ELR (cell line): Measurements from ENCODE around the gene NOL4L.

Experiments used
- DNase-seq: peaks from one replicate; pipeline ENCODE4 v3.0.0-alpha.2; 2015; ENCODE audit warnings: low read depth

NOL4L gene

GRCh38 chr20:32613192-32614053, 28.3 kb upstream of the NOL4L start:
- no peak for DNase-seq

GRCh38 chr20:32612351-32613191, 27.4 kb upstream of the NOL4L start:
- no peak for DNase-seq

DNA sequence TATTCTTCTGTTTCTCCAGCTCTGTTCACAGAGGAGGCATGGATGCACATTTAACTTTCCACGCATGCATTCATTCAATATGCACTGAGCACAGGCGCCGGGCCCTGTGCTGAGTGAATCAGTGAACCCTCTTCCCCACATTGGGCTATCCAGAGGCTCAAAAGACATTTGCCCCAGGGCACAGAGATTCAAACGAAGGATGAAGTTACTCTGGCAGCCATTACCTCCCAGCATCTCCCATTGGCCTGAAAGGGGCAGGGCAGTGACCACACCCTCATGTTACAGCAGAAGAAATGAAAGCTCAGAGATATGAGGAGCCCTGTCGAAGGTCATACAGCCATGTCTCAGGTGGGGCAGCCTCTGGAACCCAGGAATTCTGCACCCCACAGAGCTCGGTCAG, 26.7 kb upstream of the NOL4L start:
- no peak for DNase-seq

DNA sequence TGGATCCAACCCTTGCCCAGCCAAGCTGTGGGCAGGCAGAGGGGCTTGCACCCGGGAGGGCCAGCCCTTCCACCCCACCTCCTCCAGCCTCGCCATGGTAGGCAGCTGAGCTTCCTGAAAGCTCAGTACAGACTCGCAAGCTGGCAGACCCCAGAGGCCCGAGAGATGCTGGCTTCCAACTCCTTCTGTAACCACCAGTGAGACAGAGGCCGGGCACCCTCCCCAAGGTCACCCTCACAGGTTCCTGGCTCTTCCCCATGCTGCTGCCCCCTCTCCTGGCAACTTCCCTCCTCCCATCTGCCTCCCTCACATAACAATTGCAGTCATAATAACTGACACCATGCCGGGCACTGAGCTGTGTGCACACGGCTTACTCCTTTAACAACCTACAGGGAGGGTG, 26.2 kb upstream of the NOL4L start:
- DNase-seq: no peak

DNA sequence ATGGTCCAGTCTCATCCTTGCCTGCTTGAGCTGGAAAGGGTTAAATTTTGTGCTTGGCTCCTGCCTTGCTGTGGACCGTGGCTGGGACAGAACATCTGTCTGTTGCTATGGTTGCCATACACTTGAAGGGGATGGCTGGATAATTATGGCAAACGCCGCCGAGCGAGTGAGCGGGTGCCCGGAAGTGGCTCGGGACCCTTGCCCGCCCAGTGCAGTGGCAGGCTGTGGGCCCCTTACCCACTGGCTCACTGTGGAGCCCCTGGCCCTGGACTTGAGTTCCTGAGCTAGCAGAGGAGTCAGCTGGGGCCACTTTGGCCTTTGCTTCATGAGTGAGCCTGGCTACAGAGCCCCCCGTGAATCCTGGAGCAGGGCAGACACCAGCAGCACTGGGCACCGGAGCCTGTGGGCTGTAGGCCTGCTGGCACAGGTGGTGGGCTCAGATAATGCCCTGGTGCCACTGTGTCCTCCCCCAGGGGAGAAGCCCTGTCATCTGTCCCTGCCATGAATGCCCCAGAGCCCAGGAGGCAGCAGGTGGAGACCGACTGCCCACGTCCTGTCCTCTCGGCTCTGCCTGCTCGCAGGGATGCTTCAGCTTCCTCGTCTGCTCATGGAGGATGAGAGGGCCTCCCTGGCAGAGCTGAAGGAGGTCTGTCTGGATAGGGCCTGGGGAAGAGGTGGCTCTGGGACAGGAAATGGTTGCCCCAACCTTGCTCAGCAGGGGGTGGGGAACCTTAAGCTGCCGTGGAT, 25.5 kb upstream of the NOL4L start:
- no peak for DNase-seq

DNA sequence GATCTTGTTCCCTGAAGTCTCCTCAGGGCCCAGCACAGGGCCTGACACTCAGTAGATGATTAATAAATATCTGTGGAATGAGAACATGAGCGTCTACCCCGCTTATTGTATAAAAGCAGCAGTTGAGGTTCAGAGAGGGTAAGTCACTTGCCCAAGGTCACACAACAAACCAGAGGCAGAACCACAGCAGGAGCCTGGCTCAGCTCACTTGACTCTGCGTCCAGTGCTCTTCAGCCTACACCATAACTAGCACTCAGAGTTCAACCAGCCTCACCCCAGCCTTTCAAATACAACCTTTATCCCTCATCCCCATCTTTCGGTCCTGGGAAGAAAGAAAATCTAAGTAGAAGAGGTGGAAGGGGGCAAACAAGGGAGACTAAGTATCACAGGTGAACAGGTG, 24.9 kb upstream of the NOL4L start:
- no peak for DNase-seq

- DNase-seq: no peak
Measured at GRCh38 chr20:32609111-32609773, 24.1 kb upstream of the NOL4L start.

DNA sequence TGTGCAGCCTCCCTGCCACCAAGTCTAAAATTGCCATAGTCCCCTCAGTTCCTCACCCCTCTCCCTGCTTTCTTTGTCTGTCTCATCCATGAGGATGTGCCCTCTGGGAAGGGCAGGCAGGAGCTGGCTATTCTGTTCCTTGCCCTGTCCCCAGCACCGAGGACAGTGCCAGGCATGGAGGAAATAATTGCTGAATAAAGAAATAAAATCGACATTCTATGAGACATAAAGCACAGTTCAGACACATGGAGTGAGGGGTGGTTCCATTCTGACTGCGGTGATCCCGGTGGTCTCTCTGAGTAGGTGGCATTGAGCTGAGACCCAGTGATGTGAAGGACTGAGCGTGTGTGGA, 23.5 kb upstream of the NOL4L start:
- no peak for DNase-seq

GRCh38 chr20:32607727-32608663, 22.9 kb upstream of the NOL4L start:
- no peak for DNase-seq

DNA sequence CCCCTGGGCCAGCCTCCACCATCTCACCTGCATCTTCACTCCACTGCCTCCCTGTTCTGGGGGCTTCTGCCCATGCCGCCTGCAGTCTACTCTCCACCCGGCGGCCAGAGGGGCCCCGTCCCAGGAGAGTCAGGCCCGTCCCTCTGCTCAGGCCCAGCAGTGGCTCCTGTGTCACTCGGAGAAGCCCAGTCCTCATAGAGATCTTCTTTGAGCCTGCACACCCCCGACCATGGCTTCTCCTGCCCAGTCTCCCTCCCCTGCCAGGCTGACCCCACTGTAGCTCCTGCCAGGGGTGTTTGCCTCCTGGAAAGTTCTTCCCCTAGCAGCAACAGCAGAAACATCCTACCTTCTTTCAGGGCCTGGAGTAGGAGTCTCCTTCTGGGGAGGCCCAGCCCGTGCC, 22.2 kb upstream of the NOL4L start:
- DNase-seq: no peak

DNA sequence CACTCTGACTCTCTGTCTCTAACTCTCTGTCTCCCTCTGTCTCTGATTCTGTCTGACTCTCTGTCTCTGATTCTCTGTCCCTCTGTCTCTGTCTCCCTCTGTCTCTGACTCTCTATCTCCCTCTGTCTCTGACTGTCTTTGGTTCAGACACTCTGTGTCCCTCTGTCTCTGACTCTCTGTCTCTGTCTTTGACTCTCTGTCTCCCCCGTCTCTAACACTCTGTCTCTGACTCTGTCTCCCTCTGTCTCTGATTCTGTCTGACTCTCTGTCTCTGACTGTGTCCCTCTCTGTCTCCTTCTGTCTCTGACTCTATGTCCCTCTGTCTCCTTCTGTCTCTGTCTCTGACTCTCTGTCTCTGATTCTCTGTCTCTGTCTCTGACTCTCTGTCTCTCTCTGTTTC, 21.7 kb upstream of the NOL4L start:
- DNase-seq: no peak

- DNase-seq: no peak
Measured at GRCh38 chr20:32606107-32606506, 21.0 kb upstream of the NOL4L start.

- DNase-seq: no peak
Measured at GRCh38 chr20:32605167-32605656, 20.1 kb upstream of the NOL4L start.

DNA sequence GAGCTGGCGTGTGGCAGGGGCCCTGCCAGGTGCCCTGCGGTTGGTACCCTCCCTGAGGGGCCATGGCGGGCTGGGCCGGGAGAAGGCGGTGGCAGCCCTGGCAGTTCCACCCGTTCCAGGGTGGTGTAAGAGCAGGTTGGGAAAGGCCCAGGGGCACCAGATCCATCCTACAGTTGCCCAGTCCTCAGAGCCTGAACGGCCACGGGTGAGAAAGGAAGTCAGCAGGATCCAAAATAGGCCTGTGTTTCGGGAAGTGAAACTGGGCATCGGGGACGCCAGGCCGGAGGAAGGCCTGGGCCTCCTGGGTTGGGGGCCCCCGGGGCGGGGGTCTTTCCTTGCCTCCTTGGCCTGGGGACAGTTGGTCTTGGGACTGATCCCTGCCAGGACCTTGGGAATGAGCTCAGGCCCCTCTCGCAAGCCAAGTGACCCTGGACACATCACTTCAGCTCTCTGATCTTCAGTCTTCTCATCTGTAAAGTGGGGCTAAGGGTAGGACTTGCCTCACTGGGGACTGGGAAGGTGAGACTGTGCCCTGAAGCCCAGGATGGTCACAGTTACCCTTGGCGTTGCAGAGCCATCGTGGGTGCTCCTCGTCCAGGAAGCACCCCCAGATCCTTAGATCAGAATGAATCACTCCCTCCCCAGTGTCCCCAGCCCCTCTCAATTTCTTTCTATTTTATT, 18.1 kb upstream of the NOL4L start:
- no peak for DNase-seq

GRCh38 chr20:32602273-32602672, 17.1 kb upstream of the NOL4L start:
- DNase-seq: no peak

GRCh38 chr20:32600681-32601237, 15.6 kb upstream of the NOL4L start:
- DNase-seq: peak; percentile 31

GRCh38 chr20:32599783-32600340, 14.7 kb upstream of the NOL4L start:
- peak; percentile 55 for DNase-seq

DNA sequence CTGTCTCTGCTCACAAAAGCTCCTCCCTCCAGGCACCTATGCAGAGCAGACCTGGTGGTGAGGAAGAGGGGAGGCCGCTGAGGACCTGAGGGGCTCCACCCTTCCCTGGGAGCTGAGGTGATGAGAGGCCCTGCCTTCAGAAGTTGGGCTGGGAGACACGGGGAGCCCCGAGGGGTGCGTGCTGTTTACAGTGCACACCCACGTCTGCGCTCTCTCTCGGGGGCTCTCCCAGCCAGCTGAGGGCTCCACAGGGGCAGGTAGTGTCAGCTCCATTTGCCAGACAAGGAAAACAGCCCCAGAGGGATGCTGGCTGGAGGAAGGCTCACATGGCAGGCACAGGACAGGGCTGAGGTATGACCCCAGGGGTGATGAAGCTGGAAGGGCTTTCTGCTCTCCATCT, 13.5 kb upstream of the NOL4L start:
- DNase-seq: no peak

- DNase-seq: no peak
Measured at GRCh38 chr20:32597714-32598113, 12.6 kb upstream of the NOL4L start.
